ENCODE results near the gene GJD4. TPM values are rescaled to one million over a fixed set of nuclear protein-coding genes. Genes with fewer than 3 reads are reported as not detected.

GJD4 gene
- total RNA-seq, 1 experiment from 2014 or later, result not detected

DNA sequence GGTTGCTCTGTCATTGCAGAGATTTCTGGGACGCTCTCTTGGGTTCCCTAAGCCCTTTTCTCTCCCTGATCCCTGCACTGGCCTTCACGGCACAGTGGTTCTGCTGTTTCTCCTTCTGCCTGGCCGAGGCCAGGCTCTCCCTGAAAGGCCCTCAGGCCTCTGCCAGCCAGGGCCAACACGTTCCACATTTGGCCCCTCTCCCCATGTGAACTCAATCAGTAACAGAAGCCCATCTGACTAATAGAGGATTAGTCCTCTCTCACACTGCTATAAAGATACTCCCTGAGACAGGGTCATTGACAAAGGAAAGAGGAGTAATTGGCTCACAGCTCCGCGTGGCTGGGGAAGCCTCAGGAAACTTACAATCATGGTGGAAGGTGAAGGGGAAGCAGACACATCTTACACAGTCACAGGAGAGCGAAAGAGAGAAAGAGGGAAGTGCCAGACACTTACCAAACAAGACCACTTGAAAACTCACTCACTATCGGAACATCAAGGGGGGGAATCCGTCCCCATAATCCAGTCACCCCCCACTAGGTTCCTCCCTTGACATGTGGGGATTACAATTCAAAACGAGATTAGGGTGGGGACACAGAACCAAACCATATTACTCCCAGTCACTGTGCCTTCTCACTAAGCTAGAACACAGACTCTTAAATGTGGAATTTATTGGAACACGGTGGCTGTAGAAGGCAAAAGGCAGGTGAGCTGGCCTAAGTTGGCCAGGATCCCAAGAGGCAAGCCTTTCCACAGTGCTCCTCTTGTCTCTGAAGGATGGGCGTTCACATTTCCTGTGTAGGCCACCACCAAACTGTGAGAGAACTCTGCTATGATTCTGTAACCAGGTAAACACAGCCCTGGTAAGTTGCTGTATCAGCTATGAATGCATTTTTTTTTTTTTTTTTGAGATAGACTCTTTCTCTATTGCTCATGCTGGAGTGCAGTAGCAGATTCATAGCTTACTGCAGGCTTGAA is 28.2 kb downstream of the GJD4 start:
- DNase-seq (ENCODE audit: unreplicated experiment), result no peak
- ChIA-PET CTCF (interaction anchor here (0.6 to 9.9 kb wide), 10 partner anchors 10 to 1250 kb away, joined by 3 to 94 read pairs (median 4); no protein-coding TSS in a partner anchor), POLR2A (interaction anchor here (0.6 to 1.3 kb wide), 4 partner anchors 20 to 1146 kb away, joined by 3 to 5 read pairs (median 4); no protein-coding TSS in a partner anchor)
- peaks cover 26% of the 10 kb centered on the region for H3K36me3 Mint-ChIP-seq (ENCODE audit: insufficient read depth, unreplicated experiment)
- TF ChIP-seq CTCF (IDR thresholded peaks at IDR 0.05; ENCODE audit: unreplicated experiment), result no peak
- H3K4me3 Mint-ChIP-seq (ENCODE audit: unreplicated experiment), result no peak overlapping the region
- H3K27me3 Mint-ChIP-seq (ENCODE audit: insufficient read depth, unreplicated experiment), result no peaks in the 10 kb centered on the region
- intact Hi-C loops (cut with micrococcal nuclease), result loop anchor here (10.0 kb wide), 1 partner anchor 508 kb away; the partner anchor contains the start of gene CREM
- no peaks in the 10 kb centered on the region for H3K9me3 Mint-ChIP-seq (ENCODE audit: unreplicated experiment)
- no TSS peak for BruUV-seq (replicated peaks)
- H3K27ac Mint-ChIP-seq (ENCODE audit: low read depth, unreplicated experiment), result peak overlapping the region; percentile 40
- H3K4me1 Mint-ChIP-seq (ENCODE audit: insufficient read depth, unreplicated experiment), result peaks cover 23% of the 10 kb centered on the region

GRCh38 chr10:35635576-35635975 is 30.4 kb downstream of the GJD4 start:
- H3K4me3 Mint-ChIP-seq (ENCODE audit: unreplicated experiment), result no peak overlapping the region
- CTCF ChIA-PET, result interaction anchor here (0.6 to 9.9 kb wide), 23 partner anchors 16 to 1247 kb away, joined by 3 to 94 read pairs (median 3); no protein-coding TSS in a partner anchor
- H3K27me3 Mint-ChIP-seq (ENCODE audit: insufficient read depth, unreplicated experiment), result no peaks in the 10 kb centered on the region
- H3K27ac Mint-ChIP-seq (ENCODE audit: low read depth, unreplicated experiment), result no peak overlapping the region
- no TSS peak for BruUV-seq (replicated peaks)
- no peaks in the 10 kb centered on the region for H3K9me3 Mint-ChIP-seq (ENCODE audit: unreplicated experiment)
- intact Hi-C loops (cut with micrococcal nuclease), result loop anchor here (1.0 to 10.0 kb wide), 4 partner anchors 511 to 1246 kb away; partner anchors contain the start of gene CREM
- TF ChIP-seq CTCF (IDR thresholded peaks at IDR 0.05; ENCODE audit: unreplicated experiment), result peak; percentile 87
- DNase-seq (ENCODE audit: unreplicated experiment), result peak; percentile 79
- peaks cover 49% of the 10 kb centered on the region for H3K36me3 Mint-ChIP-seq (ENCODE audit: insufficient read depth, unreplicated experiment)
- H3K4me1 Mint-ChIP-seq (ENCODE audit: insufficient read depth, unreplicated experiment), result peaks cover 23% of the 10 kb centered on the region
- POLR2A ChIA-PET, result interaction anchor here (0.6 to 2.2 kb wide), 6 partner anchors 336 to 1144 kb away, joined by 3 to 6 read pairs (median 3); no protein-coding TSS in a partner anchor

DNA sequence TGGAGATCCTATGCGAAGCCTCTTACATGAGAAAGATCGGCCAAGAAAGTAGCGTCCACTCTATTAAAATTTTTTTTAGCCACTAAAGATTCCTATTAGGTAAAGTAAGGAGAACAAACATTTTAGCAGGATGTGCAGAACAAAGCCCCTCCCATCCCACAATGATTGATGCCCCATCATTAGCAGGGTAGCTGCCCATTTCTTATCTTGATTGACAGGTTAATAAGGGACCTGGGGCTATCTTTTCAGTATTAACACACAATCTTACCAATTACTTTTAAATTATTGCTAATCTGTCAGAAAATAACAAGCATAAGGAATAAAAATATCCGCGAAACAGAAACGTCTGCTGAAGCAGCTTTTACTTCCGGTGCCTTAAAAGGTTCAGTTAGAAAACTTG is 31.8 kb downstream of the GJD4 start:
- H3K4me3 Mint-ChIP-seq (ENCODE audit: unreplicated experiment), result no peak overlapping the region
- intact Hi-C loops (cut with micrococcal nuclease), result loop anchor here (10.0 kb wide), 1 partner anchor 512 kb away; the partner anchor contains the start of gene CREM
- BruUV-seq (replicated peaks), result no TSS peak
- H3K4me1 Mint-ChIP-seq (ENCODE audit: insufficient read depth, unreplicated experiment), result peaks cover 23% of the 10 kb centered on the region
- DNase-seq (ENCODE audit: unreplicated experiment), result no peak
- no peaks in the 10 kb centered on the region for H3K9me3 Mint-ChIP-seq (ENCODE audit: unreplicated experiment)
- H3K36me3 Mint-ChIP-seq (ENCODE audit: insufficient read depth, unreplicated experiment), result peaks cover 54% of the 10 kb centered on the region
- CTCF ChIA-PET, result interaction anchor here (0.6 to 9.9 kb wide), 9 partner anchors 24 to 1243 kb away, joined by 3 to 94 read pairs (median 4); no protein-coding TSS in a partner anchor
- no peak overlapping the region for H3K27ac Mint-ChIP-seq (ENCODE audit: low read depth, unreplicated experiment)
- TF ChIP-seq CTCF (IDR thresholded peaks at IDR 0.05; ENCODE audit: unreplicated experiment), result no peak
- POLR2A ChIA-PET, result interaction anchor here (1.7 to 2.2 kb wide), 2 partner anchors 857 to 1089 kb away, joined by 5 read pairs; no protein-coding TSS in a partner anchor
- H3K27me3 Mint-ChIP-seq (ENCODE audit: insufficient read depth, unreplicated experiment), result no peaks in the 10 kb centered on the region

DNA sequence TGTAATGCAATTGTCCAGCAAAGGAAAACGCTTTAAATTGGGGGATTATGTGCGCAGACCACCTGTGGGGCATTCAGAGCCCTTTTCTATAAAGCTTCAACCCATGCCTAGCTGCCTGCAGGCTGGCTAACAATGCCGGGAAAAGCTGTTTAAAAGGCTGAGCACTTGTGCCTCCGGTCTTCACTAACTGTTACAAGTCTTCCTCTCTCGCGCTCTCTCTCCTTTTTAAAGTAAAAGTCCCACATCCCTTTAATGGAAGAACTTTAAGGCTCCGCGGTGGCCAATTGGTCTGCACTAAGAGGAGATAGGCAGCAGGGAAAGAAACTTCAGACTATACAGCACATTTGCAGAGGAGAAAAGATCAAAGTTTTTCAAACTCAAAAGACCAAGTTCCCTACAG is 32.3 kb downstream of the GJD4 start:
- H3K36me3 Mint-ChIP-seq (ENCODE audit: insufficient read depth, unreplicated experiment), result peaks cover 58% of the 10 kb centered on the region
- BruUV-seq (replicated peaks), result no TSS peak
- TF ChIP-seq CTCF (IDR thresholded peaks at IDR 0.05; ENCODE audit: unreplicated experiment), result no peak
- H3K9me3 Mint-ChIP-seq (ENCODE audit: unreplicated experiment), result no peaks in the 10 kb centered on the region
- DNase-seq (ENCODE audit: unreplicated experiment), result no peak
- intact Hi-C loops (cut with micrococcal nuclease), result loop anchor here (10.0 kb wide), 1 partner anchor 513 kb away; the partner anchor contains the start of gene CREM
- no peak overlapping the region for H3K27ac Mint-ChIP-seq (ENCODE audit: low read depth, unreplicated experiment)
- CTCF ChIA-PET, result interaction anchor here (0.6 to 9.9 kb wide), 7 partner anchors 23 to 1243 kb away, joined by 3 to 94 read pairs (median 4); no protein-coding TSS in a partner anchor
- POLR2A ChIA-PET, result interaction anchor here (0.7 to 2.2 kb wide), 3 partner anchors 273 to 1088 kb away, joined by 3 to 5 read pairs (median 5); no protein-coding TSS in a partner anchor
- H3K4me1 Mint-ChIP-seq (ENCODE audit: insufficient read depth, unreplicated experiment), result peaks cover 23% of the 10 kb centered on the region
- peak overlapping the region; percentile 46 for H3K4me3 Mint-ChIP-seq (ENCODE audit: unreplicated experiment)
- no peaks in the 10 kb centered on the region for H3K27me3 Mint-ChIP-seq (ENCODE audit: insufficient read depth, unreplicated experiment)

All from MCF 10A (cell line).